ENCODE results near the gene SCUBE2. TPM values are rescaled to one million over a fixed set of nuclear protein-coding genes. Genes with fewer than 3 reads are reported as not detected.

The SCUBE2 gene
- polyA plus RNA-seq, 1 of the 3 experiments (the other 2 are of a cell fraction), result 0.76 TPM

GRCh38 chr11:9092072-9092471 is 673 bp upstream of the SCUBE2 start:
- H3F3A ChIP-seq (replicated peaks; ENCODE audit: insufficient read depth), result no peaks in the 10 kb centered on the region
- no peaks in the 10 kb centered on the region for H3K9me2 ChIP-seq
- no peak for TF ChIP-seq TAF1 (IDR thresholded peaks at IDR 0.05; ENCODE audit: borderline replicate concordance, low read depth, low read length)
- TF ChIP-seq RXRA (IDR thresholded peaks at IDR 0.05; ENCODE audit: borderline replicate concordance, low read depth), result no peak
- TF ChIP-seq, protein P1, sequence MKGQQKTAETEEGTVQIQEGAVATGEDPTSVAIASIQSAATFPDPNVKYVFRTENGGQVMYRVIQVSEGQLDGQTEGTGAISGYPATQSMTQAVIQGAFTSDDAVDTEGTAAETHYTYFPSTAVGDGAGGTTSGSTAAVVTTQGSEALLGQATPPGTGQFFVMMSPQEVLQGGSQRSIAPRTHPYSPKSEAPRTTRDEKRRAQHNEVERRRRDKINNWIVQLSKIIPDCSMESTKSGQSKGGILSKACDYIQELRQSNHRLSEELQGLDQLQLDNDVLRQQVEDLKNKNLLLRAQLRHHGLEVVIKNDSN (IDR thresholded peaks at IDR 0.05; ENCODE audit: borderline replicate concordance, low read depth), result no peak
- TF ChIP-seq YY1 (IDR thresholded peaks at IDR 0.05; ENCODE audit: low read depth), result no peak
- TF ChIP-seq MXI1 (IDR thresholded peaks at IDR 0.05; ENCODE audit: low read depth, low read length), result no peak
- TF ChIP-seq EZH2phosphoT487 (IDR thresholded peaks at IDR 0.05; ENCODE audit: borderline replicate concordance, low read depth), result no peak
- no peak for TF ChIP-seq MAX (IDR thresholded peaks at IDR 0.05; ENCODE audit: low read depth)
- TF ChIP-seq, protein P2, sequence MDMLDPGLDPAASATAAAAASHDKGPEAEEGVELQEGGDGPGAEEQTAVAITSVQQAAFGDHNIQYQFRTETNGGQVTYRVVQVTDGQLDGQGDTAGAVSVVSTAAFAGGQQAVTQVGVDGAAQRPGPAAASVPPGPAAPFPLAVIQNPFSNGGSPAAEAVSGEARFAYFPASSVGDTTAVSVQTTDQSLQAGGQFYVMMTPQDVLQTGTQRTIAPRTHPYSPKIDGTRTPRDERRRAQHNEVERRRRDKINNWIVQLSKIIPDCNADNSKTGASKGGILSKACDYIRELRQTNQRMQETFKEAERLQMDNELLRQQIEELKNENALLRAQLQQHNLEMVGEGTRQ (IDR thresholded peaks at IDR 0.05; ENCODE audit: borderline replicate concordance, low read depth, low read length), result no peak
- TF ChIP-seq SIN3A (IDR thresholded peaks at IDR 0.05; ENCODE audit: borderline replicate concordance, low read depth, low read length), result no peak
- no peak for TF ChIP-seq TEAD4 (IDR thresholded peaks at IDR 0.05; ENCODE audit: borderline replicate concordance, insufficient read depth)
- TF ChIP-seq JUND (IDR thresholded peaks at IDR 0.05), result no peak
- TF ChIP-seq RAD21 (IDR thresholded peaks at IDR 0.05; ENCODE audit: low read length), result no peak
- TF ChIP-seq REST (IDR thresholded peaks at IDR 0.05; ENCODE audit: low read depth, low read length), result no peak
- no peak for TF ChIP-seq RCOR1 (IDR thresholded peaks at IDR 0.05; ENCODE audit: low read length)
- TF ChIP-seq, protein P3, sequence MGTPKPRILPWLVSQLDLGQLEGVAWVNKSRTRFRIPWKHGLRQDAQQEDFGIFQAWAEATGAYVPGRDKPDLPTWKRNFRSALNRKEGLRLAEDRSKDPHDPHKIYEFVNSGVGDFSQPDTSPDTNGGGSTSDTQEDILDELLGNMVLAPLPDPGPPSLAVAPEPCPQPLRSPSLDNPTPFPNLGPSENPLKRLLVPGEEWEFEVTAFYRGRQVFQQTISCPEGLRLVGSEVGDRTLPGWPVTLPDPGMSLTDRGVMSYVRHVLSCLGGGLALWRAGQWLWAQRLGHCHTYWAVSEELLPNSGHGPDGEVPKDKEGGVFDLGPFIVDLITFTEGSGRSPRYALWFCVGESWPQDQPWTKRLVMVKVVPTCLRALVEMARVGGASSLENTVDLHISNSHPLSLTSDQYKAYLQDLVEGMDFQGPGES (IDR thresholded peaks at IDR 0.05; ENCODE audit: low read depth, low read length), result no peak
- no peak for TF ChIP-seq NFIC (IDR thresholded peaks at IDR 0.05; ENCODE audit: borderline replicate concordance)
- TF ChIP-seq FOXJ3 (CRISPR knock-in tag; IDR thresholded peaks at IDR 0.05), result no peak
- TF ChIP-seq FOXM1 (IDR thresholded peaks at IDR 0.05; ENCODE audit: low read depth), result no peak
- peaks cover 0 to 16% of the 10 kb centered on the region in 2 experiments; a peak in 2 of 4 replicates for H3K4me1 ChIP-seq (ENCODE audit: control insufficient read depth in 1 of 2, insufficient read depth in 2 of 2, low read depth in 1 of 2, low read length in 1 of 2)
- WGBS (ENCODE audit: low lambda C conversion rate), result 88% methylated on average over 2 of the region's 4 CpGs
- H3K36me3 ChIP-seq (replicated peaks in 1 of 2; ENCODE audit: control insufficient read depth in 1 of 2, insufficient read depth in 2 of 2, low read length in 1 of 2), result no peaks in the 10 kb centered on the region
- POLR2A ChIA-PET, result no interaction called here
- peak overlapping the region in 1 of 2 experiments; percentile 59; a peak in 1 of 4 replicates for H3K4me3 ChIP-seq (ENCODE audit: low read depth in 2 of 2, low read length in 1 of 2)
- H3K9me3 ChIP-seq, result no peaks in the 10 kb centered on the region
- no peak for DNase-seq
- H3K4me2 ChIP-seq, result 0 out of 2 replicates have a peak overlapping the region, but pooled peaks have one; percentile 37
- H2AFZ ChIP-seq (ENCODE audit: low read depth), result no peak overlapping the region
- H3K27me3 ChIP-seq (ENCODE audit: insufficient read depth), result no peaks in the 10 kb centered on the region
- CTCF ChIA-PET, result interaction anchor here (1.2 to 7.3 kb wide), 9 partner anchors 12 to 76 kb away, joined by 3 to 48 read pairs (median 5); no protein-coding TSS in a partner anchor
- no peak overlapping the region for H3K27ac ChIP-seq (ENCODE audit: low read depth in 2 of 2, low read length in 1 of 2)
- no peak overlapping the region for H3K9ac ChIP-seq
- H4K20me1 ChIP-seq (ENCODE audit: insufficient read depth), result no peaks in the 10 kb centered on the region
- H3K79me2 ChIP-seq (ENCODE audit: insufficient read depth), result no peaks in the 10 kb centered on the region

Measured in SK-N-SH (cell line).